NCI-H187 treated with DMSO at 0.1 percent for 48 hours (cell line): ENCODE data around the gene RANBP2.

Experiments used
- DNase-seq: peaks from one replicate; lab custom pipeline; 2025; lab: John Stamatoyannopoulos, UW

Gene RANBP2

GRCh38 chr2:108778857-108779256 is 59.6 kb downstream of the RANBP2 start:
- no peak for DNase-seq

- no peak for DNase-seq
Observed at GRCh38 chr2:108786008-108786353, 66.7 kb downstream of the RANBP2 start.

GRCh38 chr2:108786354-108787215 is 67.3 kb downstream of the RANBP2 start, which contains the start of gene CCDC138:
CCDC138 (plus strand) TSS chr2:108786771; CDS start chr2:108786823, 52 bp downstream.
- no peak for DNase-seq

- no peak for DNase-seq
Observed at GRCh38 chr2:108787216-108787541, 67.9 kb downstream of the RANBP2 start.

- DNase-seq, result no peak
Observed at GRCh38 chr2:108803045-108803736, 83.9 kb downstream of the RANBP2 start.

- no peak for DNase-seq
Observed at GRCh38 chr2:108805032-108805431, 85.8 kb downstream of the RANBP2 start.

GRCh38 chr2:108805782-108806181 is 86.5 kb downstream of the RANBP2 start:
- no peak for DNase-seq

GRCh38 chr2:108806371-108807113 is 87.3 kb downstream of the RANBP2 start:
- DNase-seq, result no peak

- no peak for DNase-seq
Observed at GRCh38 chr2:108809936-108810335, 90.7 kb downstream of the RANBP2 start.

GRCh38 chr2:108810993-108811957 is 92.0 kb downstream of the RANBP2 start:
- no peak for DNase-seq

GRCh38 chr2:108813732-108814131 is 94.5 kb downstream of the RANBP2 start:
- DNase-seq, result no peak

GRCh38 chr2:108820482-108820881 is 101.2 kb downstream of the RANBP2 start:
- no peak for DNase-seq

GRCh38 chr2:108823286-108823685 is 104.0 kb downstream of the RANBP2 start:
- no peak for DNase-seq

- DNase-seq, result no peak
Observed at GRCh38 chr2:108824316-108825070, 105.2 kb downstream of the RANBP2 start.

GRCh38 chr2:108825254-108825653 is 106.0 kb downstream of the RANBP2 start:
- no peak for DNase-seq

GRCh38 chr2:108825736-108826135 is 106.5 kb downstream of the RANBP2 start:
- no peak for DNase-seq

GRCh38 chr2:108829578-108830310 is 110.5 kb downstream of the RANBP2 start:
- DNase-seq, result no peak

- DNase-seq, result no peak
Observed at GRCh38 chr2:108833219-108833618, 113.9 kb downstream of the RANBP2 start.

- no peak for DNase-seq
Observed at GRCh38 chr2:108834620-108835019, 115.3 kb downstream of the RANBP2 start.

GRCh38 chr2:108835040-108835439 is 115.8 kb downstream of the RANBP2 start:
- no peak for DNase-seq
